HL-60 (cell line): Measurements from ENCODE around the gene HECTD4.
A peak's percentile ranks its signal among the peaks of the same experiment; 100 is the strongest.
"Not testable (repeated sequence)": the region's sequence is repeated elsewhere in the genome, so short reads cannot be mapped to it uniquely, and the experiment has no call there.

Source experiments
- DNase-seq, 2 experiments: peaks; one replicate each; pipeline ENCODE4 v3.0.0-alpha.2; 2010 to 2020; ENCODE audit warnings: low read depth in 1 of 2, low spot score in 1 of 2
- H3K27ac ChIP-seq: fragments of 250-450 bp; sonication (Bioruptor Pico); replicated peaks from 2 replicates; pipeline ENCODE4 v1.5.1; 2020; ENCODE audit warnings: mild to moderate bottlenecking, moderate library complexity
- H3K27me3 ChIP-seq: fragments of 250-450 bp; sonication (Bioruptor Pico); 2 replicates; pipeline ENCODE4 v1.5.1; 2021; ENCODE audit warnings: mild to moderate bottlenecking, moderate library complexity; ENCODE audit not compliant: insufficient read depth, poor library complexity, severe bottlenecking
- H3K4me3 ChIP-seq: replicated peaks from 2 replicates; pipeline ENCODE4 v1.5.1; 2011; ENCODE audit warnings: mild to moderate bottlenecking, control low read depth, low read length; ENCODE audit not compliant: insufficient read depth
- CTCF ChIP-seq: IDR thresholded peaks from one replicate; pipeline ENCODE4 v1.5.1; 2011; ENCODE audit warnings: low read length, control low read depth, inconsistent platforms; ENCODE audit not compliant: insufficient read depth
- GABPA ChIP-seq: IDR thresholded peaks from 2 replicates; pipeline ENCODE4 v1.6.1; 2012; ENCODE audit warnings: low read depth
- POLR2AphosphoS5 ChIP-seq: IDR thresholded peaks from 2 replicates; pipeline ENCODE4 v1.6.1; 2012; ENCODE audit warnings: low read depth
- REST ChIP-seq: IDR thresholded peaks from 2 replicates; pipeline ENCODE4 v1.6.1; 2012; ENCODE audit warnings: low read depth; ENCODE audit not compliant: insufficient replicate concordance
- SPI1 ChIP-seq: IDR thresholded peaks from 2 replicates; pipeline ENCODE4 v1.6.1; 2012; ENCODE audit warnings: low read depth, mild to moderate bottlenecking, borderline replicate concordance

The HECTD4 gene

GRCh38 chr12:112419297-112420133 lies 37.3 kb upstream of the HECTD4 start:
- TF ChIP-seq GABPA (no peak), REST (no peak), CTCF (no peak), SPI1 (no peak), POLR2AphosphoS5 (no peak)
- H3K27me3 ChIP-seq: no peaks in the 10 kb centered on the region
- peak overlapping the region; percentile 91 for H3K27ac ChIP-seq
- peak overlapping the region; percentile 86 for H3K4me3 ChIP-seq
- peak in 1 of 2 experiments; percentile 62 for DNase-seq

- H3K27ac ChIP-seq: peak within 1 kb of the TSS; percentile 91
- DNase-seq: peak; percentile 77 to 87
- peak; percentile 71 for TF ChIP-seq GABPA
- peak; percentile 57 for TF ChIP-seq REST
- peak; percentile 69; the same call in 1 of the 2 replicates for TF ChIP-seq SPI1
- no peak for TF ChIP-seq CTCF
- peak; percentile 98 for TF ChIP-seq POLR2AphosphoS5
- H3K27me3 ChIP-seq: no peaks in the 10 kb centered on the region
- H3K4me3 ChIP-seq: peak within 1 kb of the TSS; percentile 86
These were observed 36.5 kb upstream of the HECTD4 start, which contains the start of gene PTPN11 for GRCh38 chr12:112418608-112419296. PTPN11 (plus strand) TSS chr12:112418947; CDS start chr12:112419112, 165 bp downstream.

GRCh38 chr12:112418273-112418607 lies 36.0 kb upstream of the HECTD4 start:
- no peak for TF ChIP-seq SPI1
- no peak for TF ChIP-seq REST
- no peak for TF ChIP-seq POLR2AphosphoS5
- TF ChIP-seq CTCF: no peak
- no peak for TF ChIP-seq GABPA
- H3K27ac ChIP-seq: peak overlapping the region; percentile 91
- DNase-seq: no peak
- H3K27me3 ChIP-seq: no peaks in the 10 kb centered on the region
- H3K4me3 ChIP-seq: peak overlapping the region; percentile 86

GRCh38 chr12:112415457-112415856 lies 33.2 kb upstream of the HECTD4 start:
- H3K27me3 ChIP-seq, DNase-seq, H3K4me3 ChIP-seq, H3K27ac ChIP-seq: not testable (repeated sequence)
